ENCODE data around the gene C8G.

Gene C8G

GRCh38 chr9:136975644-136976043 lies 30.6 kb downstream of the C8G start:
- Histone ChIP-seq H3K27me3 (replicated peaks; ENCODE audit: control insufficient read depth, insufficient read depth, low read length) (peaks cover 2% of the 10 kb centered on the region; the same call in 1 of the 2 replicates), H3K36me3 (ENCODE audit: control insufficient read depth, insufficient read depth, low read length) (no peaks in the 10 kb centered on the region), H3K4me3 (replicated peaks; ENCODE audit: low read depth, low read length) (no peak overlapping the region)
- TF ChIP-seq, protein P1, sequence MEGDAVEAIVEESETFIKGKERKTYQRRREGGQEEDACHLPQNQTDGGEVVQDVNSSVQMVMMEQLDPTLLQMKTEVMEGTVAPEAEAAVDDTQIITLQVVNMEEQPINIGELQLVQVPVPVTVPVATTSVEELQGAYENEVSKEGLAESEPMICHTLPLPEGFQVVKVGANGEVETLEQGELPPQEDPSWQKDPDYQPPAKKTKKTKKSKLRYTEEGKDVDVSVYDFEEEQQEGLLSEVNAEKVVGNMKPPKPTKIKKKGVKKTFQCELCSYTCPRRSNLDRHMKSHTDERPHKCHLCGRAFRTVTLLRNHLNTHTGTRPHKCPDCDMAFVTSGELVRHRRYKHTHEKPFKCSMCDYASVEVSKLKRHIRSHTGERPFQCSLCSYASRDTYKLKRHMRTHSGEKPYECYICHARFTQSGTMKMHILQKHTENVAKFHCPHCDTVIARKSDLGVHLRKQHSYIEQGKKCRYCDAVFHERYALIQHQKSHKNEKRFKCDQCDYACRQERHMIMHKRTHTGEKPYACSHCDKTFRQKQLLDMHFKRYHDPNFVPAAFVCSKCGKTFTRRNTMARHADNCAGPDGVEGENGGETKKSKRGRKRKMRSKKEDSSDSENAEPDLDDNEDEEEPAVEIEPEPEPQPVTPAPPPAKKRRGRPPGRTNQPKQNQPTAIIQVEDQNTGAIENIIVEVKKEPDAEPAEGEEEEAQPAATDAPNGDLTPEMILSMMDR (IDR thresholded peaks at IDR 0.05; ENCODE audit: insufficient read depth, low read length, poor library complexity, severe bottlenecking): peak; percentile 23
- no peak for DNase-seq (ENCODE audit: extremely low read depth, insufficient read length)

GRCh38 chr9:136977223-136977622 lies 32.2 kb downstream of the C8G start, which contains the start of gene PTGDS:
PTGDS (plus strand) TSS chr9:136977504; CDS start chr9:136977579, 75 bp downstream.
- no peak for DNase-seq (ENCODE audit: extremely low read depth, insufficient read length)
- TF ChIP-seq, protein P1 (IDR thresholded peaks at IDR 0.05; ENCODE audit: insufficient read depth, low read length, poor library complexity, severe bottlenecking): no peak
- Histone ChIP-seq H3K27me3 (replicated peaks; ENCODE audit: control insufficient read depth, insufficient read depth, low read length) (peaks cover 2% of the 10 kb centered on the region; the same call in 1 of the 2 replicates), H3K4me3 (replicated peaks; ENCODE audit: low read depth, low read length) (no peak within 1 kb of the TSS), H3K36me3 (ENCODE audit: control insufficient read depth, insufficient read depth, low read length) (no peaks in the 10 kb centered on the region)

- Histone ChIP-seq H3K4me3 (replicated peaks; ENCODE audit: low read depth, low read length) (no peak overlapping the region), H3K27me3 (replicated peaks; ENCODE audit: control insufficient read depth, insufficient read depth, low read length) (peaks cover 2% of the 10 kb centered on the region; the same call in 1 of the 2 replicates)
- DNase-seq (ENCODE audit: extremely low read depth, insufficient read length): no peak
Observed at GRCh38 chr9:136977649-136978072, 32.6 kb downstream of the C8G start.

DNA sequence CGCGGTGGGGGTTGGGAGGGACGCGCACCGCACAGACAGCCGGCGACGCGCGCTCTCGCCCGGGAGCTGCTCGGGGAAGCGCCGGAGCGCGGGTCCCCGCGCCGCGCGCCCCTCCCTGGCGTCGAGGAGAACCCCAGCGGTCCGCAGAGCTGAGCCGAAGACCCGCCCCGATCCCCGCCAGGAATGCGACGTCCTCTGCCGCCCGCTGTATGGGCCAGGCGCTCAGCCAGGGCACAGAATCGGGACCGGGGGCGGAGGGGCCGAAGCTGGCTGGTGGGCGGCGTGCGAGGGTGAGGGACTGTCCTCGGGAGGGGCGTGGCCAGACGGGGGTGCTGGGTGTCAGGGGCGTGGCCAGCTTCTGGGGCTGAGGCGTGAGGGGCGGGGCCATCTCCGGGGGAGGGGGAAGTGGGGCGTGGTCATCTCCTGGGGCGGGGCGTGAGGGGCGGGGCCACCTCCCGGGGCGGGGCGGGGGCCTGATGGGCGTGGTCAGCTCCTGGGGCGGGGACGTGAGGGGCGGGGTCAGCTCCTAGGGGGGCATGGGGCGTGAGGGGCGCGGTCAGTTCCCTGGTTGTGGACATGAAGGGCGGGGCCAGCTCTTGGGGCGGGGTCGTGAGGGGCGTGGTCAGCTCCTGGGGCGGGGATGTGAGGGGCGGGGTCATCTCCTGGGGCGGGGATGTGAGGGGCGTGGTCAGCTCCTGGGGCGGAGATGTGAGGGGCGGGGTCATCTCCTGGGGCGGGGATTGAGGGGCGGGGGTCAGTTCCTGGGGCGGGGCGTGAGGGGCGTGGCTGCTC lies 33.2 kb downstream of the C8G start:
- Histone ChIP-seq H3K27me3 (replicated peaks; ENCODE audit: control insufficient read depth, insufficient read depth, low read length) (peaks cover 2% of the 10 kb centered on the region; the same call in 1 of the 2 replicates), H3K36me3 (ENCODE audit: control insufficient read depth, insufficient read depth, low read length) (no peaks in the 10 kb centered on the region), H3K4me3 (replicated peaks; ENCODE audit: low read depth, low read length) (no peak overlapping the region)
- TF ChIP-seq, protein P1 (IDR thresholded peaks at IDR 0.05; ENCODE audit: insufficient read depth, low read length, poor library complexity, severe bottlenecking): no peak
- no peak for DNase-seq (ENCODE audit: extremely low read depth, insufficient read length)

More at GRCh38 chr9:136977649-136978072, 32.6 kb downstream of the C8G start:
- H3K36me3 ChIP-seq (ENCODE audit: control insufficient read depth, insufficient read depth, low read length): no peaks in the 10 kb centered on the region
- TF ChIP-seq, protein P1 (IDR thresholded peaks at IDR 0.05; ENCODE audit: insufficient read depth, low read length, poor library complexity, severe bottlenecking): no peak

- Histone ChIP-seq H3K27me3 (replicated peaks; ENCODE audit: control insufficient read depth, insufficient read depth, low read length) (peaks cover 2% of the 10 kb centered on the region; the same call in 1 of the 2 replicates), H3K4me3 (replicated peaks; ENCODE audit: low read depth, low read length) (no peak overlapping the region), H3K36me3 (ENCODE audit: control insufficient read depth, insufficient read depth, low read length) (no peaks in the 10 kb centered on the region)
- DNase-seq (ENCODE audit: extremely low read depth, insufficient read length): no peak
- TF ChIP-seq, protein P1 (IDR thresholded peaks at IDR 0.05; ENCODE audit: insufficient read depth, low read length, poor library complexity, severe bottlenecking): no peak
Observed at GRCh38 chr9:136978865-136979544, 34.0 kb downstream of the C8G start.
